HEK293 (cell line): Measurements from ENCODE around the gene MLLT3.

Experiments
- CTCF ChIP-seq: fragments of 450-650 bp; formaldehyde crosslinking; IDR thresholded peaks from 2 replicates; pipeline ENCODE4 v1.5.1; 2016; ENCODE audit warnings: missing biosample characterization, missing genetic modification characterization
- PATZ1 ChIP-seq: fragments of 450-650 bp; formaldehyde crosslinking; IDR thresholded peaks from 2 replicates; pipeline ENCODE4 v1.5.1; 2016; ENCODE audit warnings: missing biosample characterization, missing genetic modification characterization
- PRDM10 ChIP-seq: fragments of 450-650 bp; formaldehyde crosslinking; IDR thresholded peaks from 2 replicates; pipeline ENCODE4 v1.5.1; 2016; ENCODE audit warnings: missing biosample characterization, missing genetic modification characterization
- RBAK ChIP-seq: fragments of 450-650 bp; formaldehyde crosslinking; IDR thresholded peaks from 2 replicates; pipeline ENCODE4 v1.5.1; 2016; ENCODE audit warnings: missing biosample characterization, missing genetic modification characterization
- REST ChIP-seq: fragments of 450-650 bp; formaldehyde crosslinking; IDR thresholded peaks from 2 replicates; pipeline ENCODE4 v1.5.1; 2016; ENCODE audit warnings: missing biosample characterization, missing genetic modification characterization
- ZNF223 ChIP-seq: fragments of 450-650 bp; formaldehyde crosslinking; IDR thresholded peaks from 2 replicates; pipeline ENCODE4 v1.5.1; 2016; ENCODE audit warnings: missing biosample characterization, missing genetic modification characterization
- ZNF596 ChIP-seq: fragments of 450-650 bp; IDR thresholded peaks from 2 replicates; pipeline ENCODE4 v1.5.0; 2018; ENCODE audit warnings: missing biosample characterization, mild to moderate bottlenecking, missing genetic modification characterization, moderate library complexity
- ZNF677 ChIP-seq: fragments of 450-650 bp; IDR thresholded peaks from 2 replicates; pipeline ENCODE4 v1.5.0; 2018; ENCODE audit warnings: missing biosample characterization, mild to moderate bottlenecking, missing genetic modification characterization, moderate library complexity
- ZNF76 ChIP-seq: fragments of 450-650 bp; formaldehyde crosslinking; IDR thresholded peaks from 2 replicates; pipeline ENCODE4; 2016; ENCODE audit warnings: low read depth, missing biosample characterization, missing genetic modification characterization, borderline replicate concordance
- ZSCAN23 ChIP-seq: fragments of 450-650 bp; formaldehyde crosslinking; IDR thresholded peaks from 2 replicates; pipeline ENCODE4 v1.5.1; 2016; ENCODE audit warnings: missing biosample characterization, missing genetic modification characterization

GRCh38 chr9:20618361-20618802 is 3.9 kb downstream of the MLLT3 start:
- no peak for TF ChIP-seq CTCF (tag by site-specific recombination)
- TF ChIP-seq ZNF596 (tag by site-specific recombination), result no peak
- TF ChIP-seq ZSCAN23 (tag by site-specific recombination), result no peak
- no peak for TF ChIP-seq ZNF677
- TF ChIP-seq ZNF223, result no peak
- TF ChIP-seq PATZ1 (tag by site-specific recombination), result no peak
- TF ChIP-seq REST, result no peak
- no peak for TF ChIP-seq RBAK (tag by site-specific recombination)
- no peak for TF ChIP-seq PRDM10
- no peak for TF ChIP-seq ZNF76 (tag by site-specific recombination)
